OCI-LY1 (cell line): ENCODE results near the gene CPT2.
"Not testable (repeated sequence)": the region's sequence is repeated elsewhere in the genome, so short reads cannot be mapped to it uniquely, and the experiment has no call there.

Source experiments
- EZH2 ChIP-seq: fragments of 200-600 bp; sonication (generic), shearing (Covaris generic); IDR thresholded peaks from 2 replicates; pipeline ENCODE4 v1.8.0; 2017; ENCODE audit warnings: borderline replicate concordance, mixed run types, mild to moderate bottlenecking, antibody characterized with exemption, low read length, moderate library complexity, mixed read lengths
- TF ChIP-seq, protein P1 (sequence below): fragments of 200-600 bp; sonication (generic), shearing (Covaris generic); IDR thresholded peaks from 2 replicates; pipeline ENCODE4 v1.5.1; 2017; ENCODE audit warnings: mild to moderate bottlenecking, antibody characterized with exemption, low read length, moderate library complexity, mixed read lengths

DNA sequence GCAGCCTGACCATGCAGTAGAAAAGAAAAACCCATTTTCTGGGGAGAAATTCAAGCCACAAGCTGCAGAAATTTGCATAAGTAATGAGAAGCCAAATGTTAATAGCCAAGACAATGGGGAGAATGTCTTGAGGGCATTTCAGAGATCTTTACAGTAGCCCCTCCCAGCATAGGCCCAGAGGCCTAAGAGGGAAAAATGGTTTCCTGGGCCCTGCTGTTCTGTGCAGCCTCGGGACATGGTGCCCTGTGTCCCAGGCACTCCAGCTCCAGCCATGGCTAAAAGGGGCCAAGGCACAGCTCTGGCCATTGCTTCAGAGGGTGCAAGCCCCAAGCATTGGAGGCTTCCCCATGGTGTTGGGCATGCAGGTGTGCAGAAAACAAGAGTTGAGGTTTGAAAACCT is 8.9 kb downstream of the CPT2 start:
- TF ChIP-seq, protein P1, sequence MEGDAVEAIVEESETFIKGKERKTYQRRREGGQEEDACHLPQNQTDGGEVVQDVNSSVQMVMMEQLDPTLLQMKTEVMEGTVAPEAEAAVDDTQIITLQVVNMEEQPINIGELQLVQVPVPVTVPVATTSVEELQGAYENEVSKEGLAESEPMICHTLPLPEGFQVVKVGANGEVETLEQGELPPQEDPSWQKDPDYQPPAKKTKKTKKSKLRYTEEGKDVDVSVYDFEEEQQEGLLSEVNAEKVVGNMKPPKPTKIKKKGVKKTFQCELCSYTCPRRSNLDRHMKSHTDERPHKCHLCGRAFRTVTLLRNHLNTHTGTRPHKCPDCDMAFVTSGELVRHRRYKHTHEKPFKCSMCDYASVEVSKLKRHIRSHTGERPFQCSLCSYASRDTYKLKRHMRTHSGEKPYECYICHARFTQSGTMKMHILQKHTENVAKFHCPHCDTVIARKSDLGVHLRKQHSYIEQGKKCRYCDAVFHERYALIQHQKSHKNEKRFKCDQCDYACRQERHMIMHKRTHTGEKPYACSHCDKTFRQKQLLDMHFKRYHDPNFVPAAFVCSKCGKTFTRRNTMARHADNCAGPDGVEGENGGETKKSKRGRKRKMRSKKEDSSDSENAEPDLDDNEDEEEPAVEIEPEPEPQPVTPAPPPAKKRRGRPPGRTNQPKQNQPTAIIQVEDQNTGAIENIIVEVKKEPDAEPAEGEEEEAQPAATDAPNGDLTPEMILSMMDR: not testable (repeated sequence)
- TF ChIP-seq EZH2: not testable (repeated sequence)
